H9 (cell line): ENCODE measurements around the gene ARAF. TPM values are rescaled to one million over a fixed set of nuclear protein-coding genes. Genes with fewer than 3 reads are reported as not detected.

Source experiments
- DNase-seq: peaks from one replicate; pipeline ENCODE4 v3.0.0-alpha.2; 2017
- H2AFZ ChIP-seq: one replicate; pipeline ENCODE4 v1.6.1; 2013; ENCODE audit warnings: mild to moderate bottlenecking, low read length, control low read depth, moderate library complexity
- H2AK5ac ChIP-seq: 2 replicates; pipeline ENCODE4 v1.6.1; 2013; ENCODE audit warnings: low read length, control low read depth, mixed read lengths; ENCODE audit not compliant: insufficient read length
- H2BK120ac ChIP-seq: one replicate; pipeline ENCODE4 v1.6.1; 2013; ENCODE audit warnings: low read depth, mild to moderate bottlenecking, low read length, control low read depth, inconsistent platforms; ENCODE audit not compliant: poor library complexity, severe bottlenecking
- H2BK12ac ChIP-seq: 2 replicates; pipeline ENCODE4 v1.6.1; 2013; ENCODE audit warnings: low read length, control low read depth, mixed read lengths, low read depth; ENCODE audit not compliant: insufficient read length
- H2BK15ac ChIP-seq: 2 replicates; pipeline ENCODE4 v1.6.1; 2013; ENCODE audit warnings: low read depth, low read length, control low read depth
- H2BK20ac ChIP-seq: one replicate; pipeline ENCODE4 v1.6.1; 2013; ENCODE audit warnings: low read depth, mild to moderate bottlenecking, low read length, control low read depth, inconsistent platforms; ENCODE audit not compliant: poor library complexity, severe bottlenecking
- H2BK5ac ChIP-seq: 2 replicates; pipeline ENCODE4 v1.6.1; 2013; ENCODE audit warnings: low read length, control low read depth, mixed read lengths; ENCODE audit not compliant: insufficient read length
- H3K14ac ChIP-seq: 2 replicates; pipeline ENCODE4 v1.6.1; 2013; ENCODE audit warnings: low read length, control low read depth; ENCODE audit not compliant: insufficient read depth
- H3K18ac ChIP-seq: 2 replicates; pipeline ENCODE4 v1.6.1; 2013; ENCODE audit warnings: low read depth, mild to moderate bottlenecking, mixed read lengths, low read length, control low read depth; ENCODE audit not compliant: insufficient read length
- H3K23ac ChIP-seq: 2 replicates; pipeline ENCODE4 v1.6.1; 2013; ENCODE audit warnings: low read length, control low read depth, mixed read lengths, low read depth; ENCODE audit not compliant: insufficient read length
- H3K23me2 ChIP-seq: 2 replicates; pipeline ENCODE4 v1.6.1; 2013; ENCODE audit warnings: low read depth, mild to moderate bottlenecking, mixed read lengths, low read length, control low read depth; ENCODE audit not compliant: insufficient read length, poor library complexity, severe bottlenecking
- H3K27ac ChIP-seq: 2 replicates; pipeline ENCODE4 v1.5.1; 2013; ENCODE audit warnings: low read length, control low read depth, mixed read lengths, low read depth; ENCODE audit not compliant: insufficient read length
- H3K27me3 ChIP-seq: 2 replicates; pipeline ENCODE4 v1.6.1; 2013; ENCODE audit warnings: low read length, control low read depth, inconsistent platforms; ENCODE audit not compliant: insufficient read depth
- H3K4ac ChIP-seq: 2 replicates; pipeline ENCODE4 v1.6.1; 2013; ENCODE audit warnings: low read depth, mild to moderate bottlenecking, control low read depth, inconsistent platforms, low read length, moderate library complexity
- H3K4me1 ChIP-seq: 2 replicates; pipeline ENCODE4 v1.6.1; 2013; ENCODE audit warnings: low read length, control low read depth, inconsistent platforms; ENCODE audit not compliant: insufficient read depth
- H3K4me2 ChIP-seq: 2 replicates; pipeline ENCODE4 v1.6.1; 2013; ENCODE audit warnings: low read length, control low read depth, mixed read lengths; ENCODE audit not compliant: insufficient read length, insufficient read depth
- H3K56ac ChIP-seq: 2 replicates; pipeline ENCODE4 v1.6.1; 2013; ENCODE audit warnings: low read depth, mild to moderate bottlenecking, mixed read lengths, low read length, control low read depth; ENCODE audit not compliant: insufficient read length
- H3K79me1 ChIP-seq: 2 replicates; pipeline ENCODE4 v1.6.1; 2013; ENCODE audit warnings: low read depth, mild to moderate bottlenecking, moderate library complexity, low read length, control low read depth, inconsistent platforms; ENCODE audit not compliant: insufficient read depth, poor library complexity, severe bottlenecking
- H3K79me2 ChIP-seq: 2 replicates; pipeline ENCODE4 v1.6.1; 2013; ENCODE audit warnings: low read length, control low read depth, inconsistent platforms; ENCODE audit not compliant: insufficient read depth
- H3K9ac ChIP-seq: 2 replicates; pipeline ENCODE4 v1.6.1; 2013; ENCODE audit warnings: low read length, control low read depth, mixed read lengths; ENCODE audit not compliant: insufficient read length; ENCODE audit errors: extremely low read depth
- H3K9me3 ChIP-seq: one replicate; pipeline ENCODE4 v1.6.1; 2013; ENCODE audit warnings: low read depth, low read length, inconsistent platforms; ENCODE audit not compliant: control insufficient read depth
- H3T11ph ChIP-seq: one replicate; pipeline ENCODE4 v1.6.1; 2013; ENCODE audit warnings: mild to moderate bottlenecking, low read length, control low read depth, inconsistent platforms
- H4K20me1 ChIP-seq: one replicate; pipeline ENCODE4 v1.6.1; 2013; ENCODE audit not compliant: control insufficient read depth, insufficient read length, insufficient read depth
- H4K5ac ChIP-seq: 2 replicates; pipeline ENCODE4 v1.6.1; 2013; ENCODE audit warnings: low read depth, mild to moderate bottlenecking, mixed read lengths, low read length, control low read depth; ENCODE audit not compliant: insufficient read length
- H4K8ac ChIP-seq: replicated peaks from 2 replicates; pipeline ENCODE4 v1.6.1; 2013; ENCODE audit warnings: low read length, control low read depth, mixed read lengths, low read depth; ENCODE audit not compliant: insufficient read length
- H4K91ac ChIP-seq: 2 replicates; pipeline ENCODE4 v1.6.1; 2013; ENCODE audit warnings: low read depth, mild to moderate bottlenecking, moderate library complexity, mixed read lengths, low read length, control low read depth; ENCODE audit not compliant: insufficient read length
- H3K27ac Mint-ChIP-seq, 3 experiments: 2 replicates in 2 of 3; 3 replicates in 1 of 3; pipeline ENCODE4 v1.8.0; 2020 to 2021; ENCODE audit warnings: mixed read lengths in 3 of 3, mild to moderate bottlenecking in 1 of 3, moderate library complexity in 1 of 3
- H3K27me3 Mint-ChIP-seq: 2 replicates; pipeline ENCODE4 v1.8.0; 2021; ENCODE audit warnings: low read depth, mild to moderate bottlenecking, moderate library complexity, mixed read lengths
- H3K36me3 Mint-ChIP-seq, 3 experiments: 2 replicates in 2 of 3; 3 replicates in 1 of 3; pipeline ENCODE4 v1.8.0; 2020 to 2021; ENCODE audit warnings: low read depth in 3 of 3, mixed read lengths in 3 of 3; ENCODE audit not compliant: insufficient read depth in 1 of 3
- H3K4me1 Mint-ChIP-seq, 2 experiments: 2 replicates each; pipeline ENCODE4 v1.8.0; 2020; ENCODE audit warnings: mixed read lengths in 2 of 2
- H3K4me3 Mint-ChIP-seq, 2 experiments: 2 replicates in 1 of 2; 3 replicates in 1 of 2; pipeline ENCODE4 v1.8.0; 2020 to 2021; ENCODE audit warnings: mild to moderate bottlenecking in 2 of 2, mixed read lengths in 2 of 2, moderate library complexity in 1 of 2
- H3K9me3 Mint-ChIP-seq, 2 experiments: 2 replicates in 1 of 2; 3 replicates in 1 of 2; pipeline ENCODE4 v1.8.0; 2020; ENCODE audit warnings: mild to moderate bottlenecking in 2 of 2, mixed read lengths in 2 of 2, moderate library complexity in 1 of 2
- WGBS: extraction: QIAGEN DNeasy Blood & Tissue Kit; methylation state at CpG from one replicate; pipeline ENCODE4 v1.1.7; 2013; ENCODE audit warnings: missing lambda C conversion rate, low lambda C conversion rate, mixed read lengths; ENCODE audit not compliant: insufficient read length; ENCODE audit errors: extremely low coverage; 5-methylcytosine and 5-hydroxymethylcytosine counted together
- total RNA-seq: library from RNA; stranded (reverse); gene quantifications from 2 replicates; pipeline ENCODE4 v1.2.1, GENCODE V29; 2021
- TF ChIP-seq, protein P1 (sequence below): fragments of 200-600 bp; sonication (generic); conservative IDR thresholded peaks from 3 replicates; pipeline ENCODE4 v1.8.0; 2021; ENCODE audit warnings: antibody characterized with exemption, mild to moderate bottlenecking

ARAF gene
- total RNA-seq, 1 experiment from 2014 or later, result 48.1 TPM

DNA sequence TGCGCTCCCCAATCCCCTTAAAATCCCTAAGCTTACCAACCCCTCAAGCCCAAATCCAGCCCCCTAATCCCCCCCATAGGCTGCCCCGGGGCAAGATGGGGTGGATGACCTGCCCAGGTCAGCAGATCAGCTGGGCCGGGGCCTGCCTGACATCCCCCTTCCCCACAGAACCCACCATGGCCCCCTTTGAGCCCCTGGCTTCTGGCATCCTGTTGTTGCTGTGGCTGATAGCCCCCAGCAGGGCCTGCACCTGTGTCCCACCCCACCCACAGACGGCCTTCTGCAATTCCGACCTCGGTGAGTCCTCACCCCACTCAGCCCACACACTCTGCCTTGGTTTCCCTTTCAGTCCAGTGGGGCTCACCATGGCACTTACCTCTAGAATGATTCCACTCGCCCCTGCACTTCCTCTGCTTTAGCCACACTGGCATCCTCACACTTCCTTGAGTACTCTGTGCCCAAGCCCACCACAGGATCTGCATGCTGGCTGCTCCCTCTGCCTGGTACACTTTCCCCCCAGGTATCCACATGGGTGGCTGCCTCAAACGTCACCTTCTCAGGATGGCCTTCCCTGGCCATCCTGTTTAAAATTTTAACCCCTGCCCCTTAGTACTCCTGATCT, 22.3 kb downstream of the ARAF start:
- no peak overlapping the region for H3K27ac ChIP-seq
- H2BK5ac ChIP-seq, result no peak overlapping the region

More for the DNA sequence above, 22.3 kb downstream of the ARAF start:
- Mint-ChIP-seq H3K9me3 (peaks cover 67 to 79% of the 10 kb centered on the region in 2 experiments), H3K4me1 (peaks cover 11 to 26% of the 10 kb centered on the region in 2 experiments), H3K4me3 (peak overlapping the region in 1 of 2 experiments; percentile 14; a peak in 1 of 5 replicates), H3K36me3 (peaks cover 19 to 26% (median 20%) of the 10 kb centered on the region in 3 experiments; a peak in 6 of 7 replicates), H3K27ac (no peak overlapping the region; a peak in 1 of 7 replicates), H3K27me3 (no peaks in the 10 kb centered on the region; the same call in 1 of the 2 replicates)
- Histone ChIP-seq H3K23ac (no peak overlapping the region), H3K14ac (no peak overlapping the region), H4K20me1 (no peaks in the 10 kb centered on the region), H3K9me3 (peaks cover 22% of the 10 kb centered on the region), H3K4ac (no peak overlapping the region), H2BK20ac (no peak overlapping the region), H4K8ac (no peak overlapping the region), H3K56ac (no peak overlapping the region), H3K4me1 (no peaks in the 10 kb centered on the region), H3T11ph (no peak overlapping the region), H3K27me3 (no peaks in the 10 kb centered on the region), H3K23me2 (peaks cover 4% of the 10 kb centered on the region), H4K5ac (no peak overlapping the region), H3K79me2 (no peaks in the 10 kb centered on the region), H3K9ac (no peak overlapping the region), H3K18ac (no peak overlapping the region), H3K4me2 (no peak overlapping the region), H2AFZ (no peak overlapping the region), H3K79me1 (no peaks in the 10 kb centered on the region), H2BK15ac (no peak overlapping the region), H2BK12ac (no peak overlapping the region), H4K91ac (no peak overlapping the region), H2BK120ac (no peak overlapping the region), H2AK5ac (no peak overlapping the region)
- TF ChIP-seq, protein P1, sequence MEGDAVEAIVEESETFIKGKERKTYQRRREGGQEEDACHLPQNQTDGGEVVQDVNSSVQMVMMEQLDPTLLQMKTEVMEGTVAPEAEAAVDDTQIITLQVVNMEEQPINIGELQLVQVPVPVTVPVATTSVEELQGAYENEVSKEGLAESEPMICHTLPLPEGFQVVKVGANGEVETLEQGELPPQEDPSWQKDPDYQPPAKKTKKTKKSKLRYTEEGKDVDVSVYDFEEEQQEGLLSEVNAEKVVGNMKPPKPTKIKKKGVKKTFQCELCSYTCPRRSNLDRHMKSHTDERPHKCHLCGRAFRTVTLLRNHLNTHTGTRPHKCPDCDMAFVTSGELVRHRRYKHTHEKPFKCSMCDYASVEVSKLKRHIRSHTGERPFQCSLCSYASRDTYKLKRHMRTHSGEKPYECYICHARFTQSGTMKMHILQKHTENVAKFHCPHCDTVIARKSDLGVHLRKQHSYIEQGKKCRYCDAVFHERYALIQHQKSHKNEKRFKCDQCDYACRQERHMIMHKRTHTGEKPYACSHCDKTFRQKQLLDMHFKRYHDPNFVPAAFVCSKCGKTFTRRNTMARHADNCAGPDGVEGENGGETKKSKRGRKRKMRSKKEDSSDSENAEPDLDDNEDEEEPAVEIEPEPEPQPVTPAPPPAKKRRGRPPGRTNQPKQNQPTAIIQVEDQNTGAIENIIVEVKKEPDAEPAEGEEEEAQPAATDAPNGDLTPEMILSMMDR, result no peak
- DNase-seq, result no peak
- WGBS, result 100% methylated on average over 1 of the region's 8 CpGs
